ENCODE results near the gene SLC24A4. TPM values are rescaled to one million over a fixed set of nuclear protein-coding genes. Genes with fewer than 3 reads are reported as not detected.

The SLC24A4 gene
- total and polyA plus RNA-seq, 12 donors, result 0.08 to 0.74 (median 0.24) TPM

DNA sequence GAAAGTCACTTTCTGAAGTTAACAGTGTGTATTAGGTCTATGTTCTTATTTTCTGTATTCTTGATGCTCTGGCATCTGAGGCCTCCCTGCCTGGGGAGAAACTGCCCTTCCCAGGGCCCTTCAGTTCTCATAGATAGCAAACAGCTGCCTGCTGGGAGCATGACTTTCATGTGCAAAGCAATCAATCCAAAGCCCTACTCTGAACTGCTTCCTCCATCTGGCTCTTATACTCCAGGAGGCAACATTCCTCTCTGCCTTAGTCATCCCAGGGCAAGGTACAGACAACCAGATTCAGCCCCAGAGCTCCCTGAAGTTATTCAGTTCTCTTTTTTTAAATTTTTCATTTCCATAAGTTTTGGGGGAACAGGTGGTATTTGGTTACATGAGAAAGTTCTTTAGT, 149.0 kb downstream of the SLC24A4 start:
- TF ChIP-seq, protein P1, sequence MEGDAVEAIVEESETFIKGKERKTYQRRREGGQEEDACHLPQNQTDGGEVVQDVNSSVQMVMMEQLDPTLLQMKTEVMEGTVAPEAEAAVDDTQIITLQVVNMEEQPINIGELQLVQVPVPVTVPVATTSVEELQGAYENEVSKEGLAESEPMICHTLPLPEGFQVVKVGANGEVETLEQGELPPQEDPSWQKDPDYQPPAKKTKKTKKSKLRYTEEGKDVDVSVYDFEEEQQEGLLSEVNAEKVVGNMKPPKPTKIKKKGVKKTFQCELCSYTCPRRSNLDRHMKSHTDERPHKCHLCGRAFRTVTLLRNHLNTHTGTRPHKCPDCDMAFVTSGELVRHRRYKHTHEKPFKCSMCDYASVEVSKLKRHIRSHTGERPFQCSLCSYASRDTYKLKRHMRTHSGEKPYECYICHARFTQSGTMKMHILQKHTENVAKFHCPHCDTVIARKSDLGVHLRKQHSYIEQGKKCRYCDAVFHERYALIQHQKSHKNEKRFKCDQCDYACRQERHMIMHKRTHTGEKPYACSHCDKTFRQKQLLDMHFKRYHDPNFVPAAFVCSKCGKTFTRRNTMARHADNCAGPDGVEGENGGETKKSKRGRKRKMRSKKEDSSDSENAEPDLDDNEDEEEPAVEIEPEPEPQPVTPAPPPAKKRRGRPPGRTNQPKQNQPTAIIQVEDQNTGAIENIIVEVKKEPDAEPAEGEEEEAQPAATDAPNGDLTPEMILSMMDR (IDR thresholded peaks at IDR 0.05), result no peak
- Histone ChIP-seq H3K4me3 (no peak overlapping the region), H3K4me1 (peaks cover 0 to 42% (median 6%) of the 10 kb centered on the region in 9 donors), H3K36me3 (no peaks in the 10 kb centered on the region), H3K27me3 (no peaks in the 10 kb centered on the region), H3K9me3 (peaks cover 0 to 18% (median 5%) of the 10 kb centered on the region in 11 donors), H3K27ac (no peak overlapping the region)
- intact Hi-C loops (cut with DNase I), result no loop called here
- no peak for DNase-seq
- no peak for ATAC-seq

DNA sequence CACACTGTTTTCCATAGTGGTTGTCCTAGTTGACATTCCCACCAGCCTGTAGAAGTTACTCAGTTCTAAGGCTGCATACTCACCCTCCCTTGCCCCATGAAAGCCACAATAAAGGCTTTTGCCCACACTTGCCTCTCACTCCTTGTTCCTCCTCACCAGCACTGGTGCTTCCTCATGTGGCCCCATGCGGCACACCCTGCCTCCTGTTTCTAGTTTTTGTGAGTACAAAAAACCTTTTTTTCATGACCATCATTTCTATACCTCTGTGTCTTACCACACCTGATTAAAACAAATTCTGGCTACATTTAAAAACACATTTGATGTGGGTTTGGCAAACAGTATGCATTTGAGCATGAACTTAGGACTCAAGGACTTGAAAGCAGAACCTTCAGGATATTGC, 149.9 kb downstream of the SLC24A4 start:
- Histone ChIP-seq H3K9me3 (peaks cover 0 to 12% (median 0%) of the 10 kb centered on the region in 11 donors), H3K36me3 (no peaks in the 10 kb centered on the region), H3K27me3 (no peaks in the 10 kb centered on the region), H3K4me3 (no peak overlapping the region), H3K4me1 (peaks cover 0 to 42% (median 6%) of the 10 kb centered on the region in 9 donors), H3K27ac (peak overlapping the region in 3 of 10 donors; percentile 39 to 72 (median 60))
- TF ChIP-seq, protein P1 (IDR thresholded peaks at IDR 0.05), result no peak
- DNase-seq (peak in 1 of 2 donors; percentile 5), ATAC-seq (peak in 1 of 8 donors; percentile 28)
- 86 to 92% methylated on average over 1 of the region's 1 CpG for WGBS, 2 donors
- intact Hi-C loops (cut with DNase I), result no loop called here

- 55 to 61% methylated on average over 9 of the region's 9 CpGs for WGBS, 2 donors
- TF ChIP-seq, protein P1 (IDR thresholded peaks at IDR 0.05), result no peak
- intact Hi-C loops (cut with DNase I), result no loop called here
- peak overlapping the region in 5 of 10 donors; percentile 3 to 72 (median 39) for H3K27ac ChIP-seq
- DNase-seq (no peak), ATAC-seq (peak in 5 of 8 donors; percentile 28 to 85 (median 41))
- H3K4me1 ChIP-seq, result peaks cover 0 to 42% (median 6%) of the 10 kb centered on the region in 9 donors
- H3K9me3 ChIP-seq, result peaks cover 0 to 12% (median 0%) of the 10 kb centered on the region in 11 donors
- no peaks in the 10 kb centered on the region for H3K27me3 ChIP-seq
- no peaks in the 10 kb centered on the region for H3K36me3 ChIP-seq
- H3K4me3 ChIP-seq, result no peak overlapping the region
These were observed 150.4 kb downstream of the SLC24A4 start for GRCh38 chr14:92473261-92473968.

DNA sequence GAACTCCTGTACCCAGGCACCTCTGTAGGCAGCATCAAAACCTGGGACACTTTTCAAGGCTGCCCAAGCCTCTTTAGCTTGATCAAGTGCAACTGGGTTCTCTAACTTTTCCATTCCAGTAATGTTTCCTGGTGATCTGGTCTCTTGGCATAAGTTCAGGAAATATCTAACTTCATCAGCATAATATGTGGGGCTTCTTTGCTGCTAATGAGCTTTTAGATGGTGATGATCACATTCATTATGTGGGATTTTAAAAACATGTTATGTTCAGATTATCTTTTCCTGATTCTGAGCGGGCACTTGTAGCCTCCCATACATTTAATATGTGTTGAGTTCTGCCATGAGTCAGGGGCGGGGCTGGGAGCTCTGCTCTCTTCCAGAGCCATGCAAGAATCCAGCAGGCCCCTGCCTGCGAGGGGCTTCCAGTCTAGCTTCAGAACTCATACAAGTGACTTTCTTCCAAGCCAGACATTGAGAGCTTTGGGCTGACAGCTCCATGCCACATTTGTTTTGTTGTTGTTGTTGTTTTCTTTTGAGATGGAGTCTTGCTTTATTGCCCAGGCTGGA, 151.1 kb downstream of the SLC24A4 start:
- Histone ChIP-seq H3K9me3 (peaks cover 0 to 10% (median 0%) of the 10 kb centered on the region in 11 donors), H3K36me3 (no peaks in the 10 kb centered on the region), H3K4me1 (peaks cover 0 to 42% (median 6%) of the 10 kb centered on the region in 9 donors), H3K4me3 (no peak overlapping the region), H3K27ac (peak overlapping the region in 4 of 10 donors; percentile 3 to 72 (median 27)), H3K27me3 (no peaks in the 10 kb centered on the region)
- TF ChIP-seq, protein P1 (IDR thresholded peaks at IDR 0.05), result no peak
- ATAC-seq (no peak), DNase-seq (no peak)
- intact Hi-C loops (cut with DNase I), result no loop called here
- WGBS, 2 donors, result 76 to 94% methylated on average over 3 of the region's 3 CpGs

Data from heart right ventricle (tissue), 16 donors.